ENCODE measurements around the gene SNCA.

The SNCA gene

DNA sequence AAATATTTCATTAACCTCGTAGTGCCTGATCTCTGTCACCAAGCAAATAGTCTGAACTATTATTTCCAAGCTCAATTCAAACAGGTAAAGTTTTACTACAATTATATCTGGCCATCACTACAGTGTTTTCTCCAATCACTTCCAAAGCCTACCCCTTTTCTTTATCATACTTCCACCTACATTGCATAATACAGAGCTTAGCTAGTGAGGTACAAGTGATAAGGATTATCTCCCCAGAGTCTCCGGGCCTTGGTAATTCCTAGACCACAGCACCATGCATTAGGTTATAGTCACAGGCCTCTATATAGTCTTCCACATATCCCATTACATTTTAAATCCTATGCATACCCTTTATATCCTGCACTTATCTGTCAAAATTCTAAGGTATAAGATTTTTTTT lies 154.2 kb downstream of the SNCA start:
- TF ChIP-seq, protein P1, sequence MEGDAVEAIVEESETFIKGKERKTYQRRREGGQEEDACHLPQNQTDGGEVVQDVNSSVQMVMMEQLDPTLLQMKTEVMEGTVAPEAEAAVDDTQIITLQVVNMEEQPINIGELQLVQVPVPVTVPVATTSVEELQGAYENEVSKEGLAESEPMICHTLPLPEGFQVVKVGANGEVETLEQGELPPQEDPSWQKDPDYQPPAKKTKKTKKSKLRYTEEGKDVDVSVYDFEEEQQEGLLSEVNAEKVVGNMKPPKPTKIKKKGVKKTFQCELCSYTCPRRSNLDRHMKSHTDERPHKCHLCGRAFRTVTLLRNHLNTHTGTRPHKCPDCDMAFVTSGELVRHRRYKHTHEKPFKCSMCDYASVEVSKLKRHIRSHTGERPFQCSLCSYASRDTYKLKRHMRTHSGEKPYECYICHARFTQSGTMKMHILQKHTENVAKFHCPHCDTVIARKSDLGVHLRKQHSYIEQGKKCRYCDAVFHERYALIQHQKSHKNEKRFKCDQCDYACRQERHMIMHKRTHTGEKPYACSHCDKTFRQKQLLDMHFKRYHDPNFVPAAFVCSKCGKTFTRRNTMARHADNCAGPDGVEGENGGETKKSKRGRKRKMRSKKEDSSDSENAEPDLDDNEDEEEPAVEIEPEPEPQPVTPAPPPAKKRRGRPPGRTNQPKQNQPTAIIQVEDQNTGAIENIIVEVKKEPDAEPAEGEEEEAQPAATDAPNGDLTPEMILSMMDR (conservative IDR thresholded peaks at IDR 0.05; ENCODE audit: low read depth, low read length) = no peak
- no peak for DNase-seq (ENCODE audit: low read depth)
- H3K4me3 ChIP-seq (ENCODE audit: low read length) = no peak overlapping the region

DNA sequence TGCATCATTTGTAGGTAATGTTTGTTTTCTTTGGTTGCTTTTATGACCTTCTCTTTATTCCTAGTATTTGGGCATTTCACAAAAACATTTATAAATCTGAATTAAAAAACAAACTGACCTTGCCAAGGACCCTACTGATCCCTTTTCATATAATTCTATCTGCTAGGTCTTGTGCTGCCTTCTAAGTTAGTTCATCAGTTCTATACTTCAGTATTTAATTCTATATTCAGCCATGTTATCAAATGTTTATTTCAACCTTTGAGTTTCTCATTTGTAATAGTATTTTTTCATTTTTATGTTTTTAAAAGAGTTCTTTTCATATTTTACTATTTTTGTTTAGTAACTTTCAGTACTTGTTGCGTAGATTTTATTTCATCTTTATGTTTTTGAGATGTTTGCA lies 155.3 kb downstream of the SNCA start:
- TF ChIP-seq, protein P1 (conservative IDR thresholded peaks at IDR 0.05; ENCODE audit: low read depth, low read length) = no peak
- no peak for DNase-seq (ENCODE audit: low read depth)
- H3K4me3 ChIP-seq (ENCODE audit: low read length) = no peak overlapping the region

- TF ChIP-seq, protein P1 (conservative IDR thresholded peaks at IDR 0.05; ENCODE audit: low read depth, low read length) = no peak
- no peak overlapping the region for H3K4me3 ChIP-seq (ENCODE audit: low read length)
- DNase-seq (ENCODE audit: low read depth) = no peak
These were observed 155.7 kb downstream of the SNCA start for GRCh38 chr4:89681219-89681618.

- TF ChIP-seq, protein P1 (conservative IDR thresholded peaks at IDR 0.05; ENCODE audit: low read depth, low read length) = no peak
- H3K4me3 ChIP-seq (ENCODE audit: low read length) = no peak overlapping the region
- DNase-seq (ENCODE audit: low read depth) = no peak
These were observed 162.0 kb downstream of the SNCA start for GRCh38 chr4:89674876-89675459.

Data from retinal pigment epithelial cell (primary cell).